Measurements from ENCODE around the gene MVD. TPM values are rescaled to one million over a fixed set of nuclear protein-coding genes. Genes with fewer than 3 reads are reported as not detected.
A peak's percentile ranks its signal among the peaks of the same experiment; 100 is the strongest.

The MVD gene
- total and polyA plus RNA-seq, 2 of the 13 experiments (the other 11 are each of a cell fraction or from before 2014, with no cell fraction given) = 28.1 to 187 TPM

DNA sequence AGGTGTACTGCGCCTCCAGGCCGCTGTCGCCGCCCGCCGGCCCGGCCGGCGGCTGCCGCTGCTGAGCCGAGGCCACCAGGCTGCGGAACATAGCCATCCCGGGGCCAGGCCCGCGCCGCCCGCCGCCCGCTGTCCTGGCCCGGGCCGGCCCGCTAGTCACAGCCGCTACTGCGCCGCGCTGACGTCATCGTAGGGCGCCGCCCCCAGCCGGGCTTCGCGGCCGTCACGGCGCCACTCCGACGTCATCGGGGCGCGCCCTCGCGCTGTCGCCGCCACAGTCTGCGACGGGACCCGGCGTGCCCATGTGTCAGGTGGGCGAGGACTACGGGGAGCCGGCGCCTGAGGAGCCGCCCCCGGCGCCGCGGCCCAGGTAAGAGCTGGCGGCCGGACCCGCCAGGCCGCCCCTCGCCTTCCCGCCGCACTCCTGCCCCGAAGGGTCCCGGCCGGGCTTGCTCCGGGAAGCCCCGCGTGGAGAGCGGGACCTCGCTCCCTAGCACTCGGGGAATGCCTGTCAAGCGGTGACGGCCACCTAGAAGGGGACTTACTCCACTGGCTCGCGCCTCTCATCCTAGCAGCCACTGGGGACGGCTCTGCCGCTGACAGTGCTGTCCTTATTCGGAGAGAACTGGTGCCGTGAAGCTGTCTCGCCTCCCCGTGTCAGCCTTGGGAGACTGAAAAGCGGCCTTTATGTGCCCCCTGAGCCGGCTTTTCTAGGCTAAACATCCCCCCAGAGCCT is 43.5 kb upstream of the MVD start, which contains the start of the genes CTU2 and RNF166 (continued):
- TF ChIP-seq MTF1 (CRISPR knock-in tag; IDR thresholded peaks at IDR 0.05) = 0 out of 2 replicates have a peak, but pooled peaks have one; percentile 46
- TF ChIP-seq ZNF234 (CRISPR knock-in tag; conservative IDR thresholded peaks at IDR 0.05) = no peak
- peak; percentile 75 for TF ChIP-seq ELF3 (CRISPR knock-in tag; IDR thresholded peaks at IDR 0.05)
- TF ChIP-seq SRSF9 (IDR thresholded peaks at IDR 0.05; ENCODE audit: borderline replicate concordance, insufficient read depth, low read depth, low read length, poor library complexity, severe bottlenecking) = no peak
- TF ChIP-seq, protein P1, sequence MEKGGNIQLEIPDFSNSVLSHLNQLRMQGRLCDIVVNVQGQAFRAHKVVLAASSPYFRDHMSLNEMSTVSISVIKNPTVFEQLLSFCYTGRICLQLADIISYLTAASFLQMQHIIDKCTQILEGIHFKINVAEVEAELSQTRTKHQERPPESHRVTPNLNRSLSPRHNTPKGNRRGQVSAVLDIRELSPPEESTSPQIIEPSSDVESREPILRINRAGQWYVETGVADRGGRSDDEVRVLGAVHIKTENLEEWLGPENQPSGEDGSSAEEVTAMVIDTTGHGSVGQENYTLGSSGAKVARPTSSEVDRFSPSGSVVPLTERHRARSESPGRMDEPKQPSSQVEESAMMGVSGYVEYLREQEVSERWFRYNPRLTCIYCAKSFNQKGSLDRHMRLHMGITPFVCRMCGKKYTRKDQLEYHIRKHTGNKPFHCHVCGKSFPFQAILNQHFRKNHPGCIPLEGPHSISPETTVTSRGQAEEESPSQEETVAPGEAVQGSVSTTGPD (CRISPR knock-in tag; IDR thresholded peaks at IDR 0.05) = no peak
- TF ChIP-seq ZGPAT (CRISPR knock-in tag; IDR thresholded peaks at IDR 0.05) = peak; percentile 71; the same call in 1 of the 2 replicates
- peak; percentile 100 for TF ChIP-seq NR0B2 (CRISPR knock-in tag; IDR thresholded peaks at IDR 0.05)
- no peak for TF ChIP-seq ZBTB7A (CRISPR knock-in tag; IDR thresholded peaks at IDR 0.05)
- no peak for TF ChIP-seq NFE2 (CRISPR knock-in tag; IDR thresholded peaks at IDR 0.05)
- no peak; the same call in 1 of the 2 replicates for TF ChIP-seq ZSCAN29 (CRISPR knock-in tag; conservative IDR thresholded peaks at IDR 0.05)
- no peak for TF ChIP-seq HNF1A (IDR thresholded peaks at IDR 0.05; ENCODE audit: low read depth)
- peak; percentile 63; the same call in 1 of the 2 replicates for TF ChIP-seq HNF1A (CRISPR knock-in tag; IDR thresholded peaks at IDR 0.05; ENCODE audit: borderline replicate concordance)
- no peak for TF ChIP-seq MAFG (CRISPR knock-in tag; IDR thresholded peaks at IDR 0.05)
- TF ChIP-seq, protein P2, sequence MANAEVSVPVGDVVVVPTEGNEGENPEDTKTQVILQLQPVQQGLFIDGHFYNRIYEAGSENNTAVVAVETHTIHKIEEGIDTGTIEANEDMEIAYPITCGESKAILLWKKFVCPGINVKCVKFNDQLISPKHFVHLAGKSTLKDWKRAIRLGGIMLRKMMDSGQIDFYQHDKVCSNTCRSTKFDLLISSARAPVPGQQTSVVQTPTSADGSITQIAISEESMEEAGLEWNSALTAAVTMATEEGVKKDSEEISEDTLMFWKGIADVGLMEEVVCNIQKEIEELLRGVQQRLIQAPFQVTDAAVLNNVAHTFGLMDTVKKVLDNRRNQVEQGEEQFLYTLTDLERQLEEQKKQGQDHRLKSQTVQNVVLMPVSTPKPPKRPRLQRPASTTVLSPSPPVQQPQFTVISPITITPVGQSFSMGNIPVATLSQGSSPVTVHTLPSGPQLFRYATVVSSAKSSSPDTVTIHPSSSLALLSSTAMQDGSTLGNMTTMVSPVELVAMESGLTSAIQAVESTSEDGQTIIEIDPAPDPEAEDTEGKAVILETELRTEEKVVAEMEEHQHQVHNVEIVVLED (CRISPR knock-in tag; IDR thresholded peaks at IDR 0.05; ENCODE audit: borderline replicate concordance) = peak; percentile 95
- no peak for TF ChIP-seq TCF7 (IDR thresholded peaks at IDR 0.05; ENCODE audit: low read depth)
- TF ChIP-seq MED13 (CRISPR knock-in tag; IDR thresholded peaks at IDR 0.05) = no peak
- no peak for TF ChIP-seq ZSCAN9 (CRISPR knock-in tag; IDR thresholded peaks at IDR 0.05; ENCODE audit: borderline replicate concordance)
- TF ChIP-seq ZNF776 (CRISPR knock-in tag; IDR thresholded peaks at IDR 0.05) = peak; percentile 88; the same call in 1 of the 2 replicates
- TF ChIP-seq RXRA (CRISPR knock-in tag; IDR thresholded peaks at IDR 0.05) = no peak; the same call in none of the 2 replicates
- TF ChIP-seq YY1 (IDR thresholded peaks at IDR 0.05; ENCODE audit: insufficient read depth, insufficient replicate concordance, low read depth, low read length) = peak; percentile 86
- TF ChIP-seq NFKB2 (CRISPR knock-in tag; IDR thresholded peaks at IDR 0.05; ENCODE audit: borderline replicate concordance) = 0 out of 2 replicates have a peak, but pooled peaks have one; percentile 37

Data from HepG2 (cell line).